AG09309 (cell line): Measurements from ENCODE around the gene SLC35A3.
A peak's percentile ranks its signal among the peaks of the same experiment; 100 is the strongest.
"Not testable (repeated sequence)": the region's sequence is repeated elsewhere in the genome, so short reads cannot be mapped to it uniquely, and the experiment has no call there.

Source experiments
- DNase-seq: peaks from one replicate; pipeline ENCODE4 v3.0.0-alpha.2; 2010; ENCODE audit warnings: low read depth
- H3K4me3 ChIP-seq: 2 replicates; pipeline ENCODE4 v1.5.1; 2011; ENCODE audit warnings: mild to moderate bottlenecking, low read depth, low read length, moderate library complexity; ENCODE audit not compliant: control insufficient read depth
- CTCF ChIP-seq: IDR thresholded peaks from 2 replicates; pipeline ENCODE4 v1.5.1; 2011; ENCODE audit warnings: mild to moderate bottlenecking, low read depth, low read length, inconsistent platforms; ENCODE audit not compliant: insufficient read depth, control insufficient read depth; ENCODE audit errors: missing control alignments

SLC35A3 gene

DNA sequence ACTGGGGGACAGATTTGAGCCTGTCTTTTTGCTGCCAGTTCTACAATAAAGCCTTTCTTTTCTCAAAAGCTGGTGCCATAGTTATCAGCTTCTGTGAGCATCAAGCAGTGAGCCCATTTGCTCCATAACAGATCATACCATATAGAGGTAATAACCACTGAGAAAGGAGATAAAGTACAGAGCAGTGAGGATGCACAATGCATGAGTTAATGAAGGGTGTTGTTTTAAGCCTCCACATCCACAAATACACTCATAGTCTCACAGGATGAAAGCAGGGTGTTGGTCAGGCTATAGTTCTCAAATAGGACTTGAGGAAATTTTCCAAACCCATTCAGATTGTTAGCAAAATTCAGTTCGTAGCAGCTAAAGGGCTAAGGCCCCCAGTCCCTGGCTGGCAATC lies 25.6 kb upstream of the SLC35A3 start:
- DNase-seq, result no peak
- H3K4me3 ChIP-seq, result no peak overlapping the region
- TF ChIP-seq CTCF, result no peak

- no peak for DNase-seq
- H3K4me3 ChIP-seq, result no peak overlapping the region
- TF ChIP-seq CTCF, result no peak
Observed at GRCh38 chr1:99945174-99945573, 24.6 kb upstream of the SLC35A3 start.

- DNase-seq, result no peak
- TF ChIP-seq CTCF, result no peak
Observed at GRCh38 chr1:99950486-99950885, 19.3 kb upstream of the SLC35A3 start.

GRCh38 chr1:99952522-99952921 lies 17.3 kb upstream of the SLC35A3 start:
- H3K4me3 ChIP-seq, result no peak overlapping the region
- DNase-seq, result no peak
- TF ChIP-seq CTCF, result no peak

More at GRCh38 chr1:99950486-99950885, 19.3 kb upstream of the SLC35A3 start:
- no peak overlapping the region for H3K4me3 ChIP-seq

DNA sequence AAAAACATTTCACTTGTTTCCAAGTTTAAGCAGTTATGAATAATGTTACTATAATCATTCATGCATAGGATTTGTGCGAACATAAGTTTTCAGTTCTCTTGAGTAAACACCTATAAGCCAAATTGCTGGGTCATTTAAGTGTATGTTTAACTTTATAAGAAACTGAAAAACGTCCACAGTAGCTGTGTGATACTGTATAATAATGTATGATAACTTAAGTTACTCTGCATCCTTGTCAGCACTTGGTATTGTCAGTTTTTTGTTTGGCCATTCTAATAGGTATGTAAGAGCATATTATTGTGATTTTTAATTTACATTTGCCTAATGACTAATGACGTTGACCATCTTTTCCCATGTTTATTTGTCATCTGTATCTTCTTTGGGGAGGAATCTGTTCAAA lies 14.4 kb upstream of the SLC35A3 start:
- no peak for TF ChIP-seq CTCF
- no peak overlapping the region for H3K4me3 ChIP-seq
- no peak for DNase-seq

DNA sequence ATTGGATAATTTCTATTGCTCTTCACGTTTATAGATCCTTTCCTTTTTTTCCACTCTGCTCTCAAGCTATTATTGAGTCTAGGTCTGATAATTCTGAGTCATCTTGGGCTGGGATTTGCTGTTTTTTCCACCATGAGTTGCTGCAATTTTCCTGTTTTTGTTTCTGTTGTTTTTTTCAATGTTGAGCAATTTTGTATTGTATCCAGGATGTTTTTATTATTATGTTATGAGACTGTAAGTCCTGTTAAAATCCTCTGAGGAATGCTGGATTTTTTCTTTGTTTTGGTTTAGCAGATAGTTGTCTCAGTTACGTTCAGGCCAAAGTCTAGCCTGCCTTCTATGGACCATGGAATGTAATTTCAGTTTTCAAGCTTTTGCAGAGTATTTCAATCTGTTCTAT lies 13.0 kb upstream of the SLC35A3 start:
- TF ChIP-seq CTCF, result peak; percentile 34

DNA sequence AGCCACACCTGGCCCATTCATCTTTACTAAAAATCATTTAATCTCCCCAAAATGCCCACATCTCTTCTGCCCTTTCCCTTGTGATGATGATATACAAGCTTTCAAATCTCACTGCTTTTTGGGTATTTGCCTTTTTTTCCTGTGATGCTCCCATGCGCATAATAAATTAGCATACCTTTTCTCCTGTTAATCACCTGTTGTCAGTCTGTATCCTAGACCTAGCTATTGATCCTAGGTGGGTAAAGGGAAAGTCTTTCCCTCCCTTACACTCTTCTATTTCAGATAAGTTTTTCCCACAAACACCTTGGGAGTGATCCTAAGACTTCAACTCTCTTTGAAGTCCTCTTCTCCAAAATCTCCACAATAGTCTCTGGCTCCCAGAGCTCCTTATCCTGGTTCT lies 12.0 kb upstream of the SLC35A3 start:
- H3K4me3 ChIP-seq, result no peak overlapping the region
- no peak for DNase-seq
- TF ChIP-seq CTCF, result no peak

More for the DNA sequence above, 13.0 kb upstream of the SLC35A3 start:
- peak; percentile 64 for DNase-seq
- no peak overlapping the region for H3K4me3 ChIP-seq

DNA sequence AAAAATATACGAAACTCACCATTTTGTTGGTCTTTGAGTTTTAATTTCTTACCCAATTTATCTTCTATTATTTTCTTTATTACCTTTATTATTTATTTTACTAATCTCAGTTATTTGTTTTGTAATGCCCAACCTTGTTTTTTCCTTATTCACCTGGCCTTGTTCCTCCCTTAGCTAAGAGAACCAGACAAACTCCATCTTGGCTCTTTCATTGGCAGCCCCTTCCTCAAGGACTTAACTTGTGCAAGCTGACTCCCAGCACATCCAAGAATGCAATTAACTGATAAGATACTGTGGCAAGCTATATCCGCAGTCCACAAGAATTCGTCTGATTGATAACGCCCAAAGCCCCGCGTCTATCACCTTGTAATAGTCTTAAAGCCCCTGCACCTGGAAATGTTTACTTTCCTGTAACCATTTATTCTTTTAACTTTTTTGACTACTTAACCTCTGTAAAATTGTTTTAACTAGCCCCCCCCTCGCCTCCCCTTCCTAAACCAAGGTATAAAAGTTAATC lies 10.5 kb upstream of the SLC35A3 start:
- H3K4me3 ChIP-seq, DNase-seq: not testable (repeated sequence)

DNA sequence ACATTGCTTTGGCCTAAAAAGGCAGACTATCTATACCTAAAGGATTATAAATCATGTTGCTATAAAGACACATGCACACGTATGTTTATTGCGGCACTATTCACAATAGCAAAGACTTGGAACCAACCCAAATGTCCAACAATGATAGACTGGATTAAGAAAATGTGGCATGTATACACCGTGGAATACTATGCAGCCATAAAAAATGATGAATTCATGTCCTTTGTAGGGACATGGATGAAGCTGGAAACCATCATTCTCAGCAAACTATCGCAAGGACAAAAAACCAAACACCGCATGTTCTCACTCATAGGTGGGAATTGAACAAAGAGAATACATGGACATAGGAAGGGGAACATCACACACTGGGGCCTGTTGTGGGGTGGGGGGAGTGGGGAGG lies 9.5 kb upstream of the SLC35A3 start:
- DNase-seq, H3K4me3 ChIP-seq: not testable (repeated sequence)
